Measurements from ENCODE around the gene KLC1.

DNA sequence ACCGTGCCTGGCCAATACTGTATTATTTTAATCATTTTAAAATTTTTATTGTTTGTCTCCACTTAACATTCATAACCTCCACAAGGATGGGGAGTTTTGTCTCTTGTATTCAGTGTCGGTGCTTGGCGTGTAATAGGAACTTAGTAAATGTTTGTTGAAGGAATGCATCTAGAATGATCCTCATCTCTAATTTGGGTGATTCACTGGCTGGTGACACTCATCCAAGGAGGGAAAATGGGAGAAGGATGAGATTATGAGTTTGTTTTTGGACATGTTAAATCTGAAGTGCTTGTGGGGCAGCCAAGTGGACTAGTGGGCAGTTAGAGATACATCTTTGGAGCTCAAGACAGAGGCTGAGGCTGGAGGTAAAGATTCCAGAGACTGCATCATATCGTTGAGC is 5.1 kb downstream of the KLC1 start:
- no peak for TF ChIP-seq EP300 (IDR thresholded peaks at IDR 0.05)
- TF ChIP-seq CTCF (IDR thresholded peaks at IDR 0.05): no peak
- no peak for TF ChIP-seq POLR2AphosphoS5 (IDR thresholded peaks at IDR 0.05)
- TF ChIP-seq POLR2A (IDR thresholded peaks at IDR 0.05): no peak
